ENCODE measurements around the gene CPLX3.

The CPLX3 gene

DNA sequence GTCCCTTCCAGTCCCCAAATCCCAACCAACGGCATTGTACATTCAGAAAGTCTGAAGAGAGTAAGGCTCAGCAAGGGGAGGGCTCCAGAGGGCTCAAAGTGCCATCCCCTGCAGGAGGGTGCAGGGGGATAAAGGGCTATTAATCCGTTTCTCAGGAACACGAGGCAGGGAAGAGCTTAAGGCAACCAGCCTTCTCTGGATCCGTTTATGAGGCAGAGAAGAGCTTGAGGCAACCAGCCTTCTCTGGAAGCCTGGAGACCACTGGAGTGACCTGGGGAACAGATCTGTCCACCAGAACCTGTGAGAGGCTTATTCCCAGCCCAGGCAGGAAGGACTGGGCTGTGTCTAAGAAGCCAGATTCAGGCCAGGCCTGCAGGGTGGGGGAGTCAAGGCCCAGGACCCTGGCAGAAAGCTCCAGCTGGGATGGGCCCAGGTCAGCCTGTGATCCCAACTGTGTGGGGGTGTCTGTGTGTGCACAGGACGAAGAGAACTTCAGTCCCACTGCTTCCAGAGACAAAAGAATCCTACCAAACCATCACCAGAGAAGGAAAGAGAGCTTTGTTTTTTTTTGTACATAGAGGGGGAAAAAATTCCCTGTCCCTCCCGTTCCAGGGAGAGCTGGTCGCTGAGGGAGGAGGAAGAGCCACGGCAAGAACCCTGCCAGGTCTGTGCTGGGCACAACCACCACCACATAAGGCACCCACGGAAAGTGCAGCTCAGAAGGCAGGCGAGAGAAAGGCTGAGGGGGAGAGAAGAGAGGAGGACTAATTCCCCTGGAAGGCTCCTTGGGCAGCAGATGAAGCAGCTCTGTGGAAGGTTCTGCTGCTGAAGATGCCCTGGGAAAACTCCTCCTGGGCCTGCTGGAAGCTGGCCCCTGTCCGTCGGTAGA, 18.1 kb downstream of the CPLX3 start:
- no peak for DNase-seq (ENCODE audit: low read depth)

DNA sequence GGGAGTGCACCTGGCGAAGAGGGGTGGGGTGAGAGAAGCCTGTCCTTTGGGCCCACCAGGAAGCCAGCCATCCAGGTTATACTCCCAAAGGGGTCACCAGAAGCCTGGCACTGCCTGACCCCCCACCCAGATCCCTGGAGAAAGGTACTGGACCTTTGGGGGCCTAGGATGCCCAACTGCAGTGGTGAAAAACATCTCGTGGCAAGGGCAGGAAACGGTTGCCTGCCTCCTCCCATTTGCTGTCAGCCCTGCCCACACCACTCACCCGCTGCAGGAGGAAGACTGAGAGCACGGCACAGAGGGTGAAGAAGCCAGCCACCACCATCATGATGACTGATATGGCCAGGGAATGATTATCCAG, 18.8 kb downstream of the CPLX3 start:
- no peak for DNase-seq (ENCODE audit: low read depth)

DNA sequence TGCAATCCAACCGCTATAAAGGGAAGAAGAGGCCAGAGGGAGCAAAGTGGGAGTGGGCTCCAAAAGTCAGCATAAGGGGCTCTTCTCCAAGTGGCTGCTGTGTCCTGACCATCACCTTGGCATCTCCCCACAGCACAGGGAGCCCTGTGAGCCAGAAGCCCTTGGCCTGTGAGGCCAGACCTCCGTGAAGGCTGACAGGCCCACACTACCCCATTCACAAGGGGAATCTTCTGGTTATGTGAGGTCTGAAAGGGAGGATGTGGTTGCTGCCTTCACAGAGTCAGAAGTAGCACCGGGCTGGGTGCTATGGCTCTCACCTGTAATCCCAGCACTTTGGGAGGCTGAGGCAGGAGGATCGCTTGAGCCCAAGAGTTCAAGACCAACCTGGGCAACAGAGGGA, 19.2 kb downstream of the CPLX3 start:
- DNase-seq (ENCODE audit: low read depth): no peak

DNA sequence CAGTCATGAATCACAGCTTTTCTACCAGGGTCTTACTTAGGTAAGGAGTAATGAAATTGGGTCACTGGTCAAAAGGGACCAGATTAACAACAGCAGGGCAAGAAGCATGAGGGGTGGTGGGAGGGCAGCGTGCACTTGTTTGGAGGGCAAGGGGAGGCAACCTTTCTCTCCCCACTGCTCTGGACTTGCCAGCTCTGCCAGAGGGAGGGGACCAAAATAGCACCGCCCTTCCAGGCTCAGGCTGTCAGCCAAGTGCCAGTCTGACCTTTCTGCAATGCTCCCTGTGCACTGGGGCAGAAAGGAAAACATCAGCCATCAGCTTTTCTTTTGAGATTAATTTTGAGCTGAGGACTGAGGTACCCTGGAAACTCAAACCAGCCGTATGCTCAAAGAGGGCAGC, 21.0 kb downstream of the CPLX3 start:
- no peak for DNase-seq (ENCODE audit: low read depth)

DNA sequence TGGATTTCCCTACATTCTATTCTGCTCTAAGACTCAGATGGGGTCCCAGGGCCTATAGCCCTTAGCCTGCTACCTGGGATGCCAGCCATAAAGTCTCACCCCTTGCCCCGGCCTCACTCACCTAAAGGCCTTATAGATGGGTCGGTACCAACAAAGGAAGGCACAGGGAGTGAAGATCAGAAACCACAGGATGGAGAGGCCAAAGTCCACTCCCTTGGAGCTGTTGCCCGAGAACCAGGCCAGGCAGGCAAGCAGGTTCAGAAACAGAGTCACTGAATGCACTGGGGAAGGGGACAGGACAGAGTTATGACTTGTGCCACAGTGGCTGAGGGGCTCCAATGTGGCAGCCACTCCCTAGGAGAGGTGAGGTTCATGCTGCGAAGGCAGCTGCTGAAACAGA, 24.0 kb downstream of the CPLX3 start:
- DNase-seq (ENCODE audit: low read depth): no peak

DNA sequence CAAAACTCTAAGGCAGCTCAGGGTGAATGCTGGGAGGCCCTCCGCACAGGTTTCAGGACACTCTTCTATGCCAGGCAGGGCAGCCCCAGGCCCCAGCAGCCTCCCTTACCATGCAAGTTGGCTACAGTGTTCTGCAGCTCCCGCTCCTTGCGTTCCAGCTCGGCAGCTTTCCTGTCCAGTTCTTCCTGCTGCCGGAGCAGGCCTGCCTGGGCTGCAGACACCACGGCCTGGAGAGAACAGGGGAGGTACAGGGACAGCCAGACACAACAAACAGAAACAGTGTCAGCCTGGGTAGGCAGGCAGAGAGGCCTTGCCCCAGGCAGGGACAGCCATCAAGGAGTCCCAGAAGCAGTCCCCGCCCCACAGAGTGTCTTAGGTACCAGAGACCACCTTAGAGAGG, 25.5 kb downstream of the CPLX3 start:
- no peak for DNase-seq (ENCODE audit: low read depth)

DNA sequence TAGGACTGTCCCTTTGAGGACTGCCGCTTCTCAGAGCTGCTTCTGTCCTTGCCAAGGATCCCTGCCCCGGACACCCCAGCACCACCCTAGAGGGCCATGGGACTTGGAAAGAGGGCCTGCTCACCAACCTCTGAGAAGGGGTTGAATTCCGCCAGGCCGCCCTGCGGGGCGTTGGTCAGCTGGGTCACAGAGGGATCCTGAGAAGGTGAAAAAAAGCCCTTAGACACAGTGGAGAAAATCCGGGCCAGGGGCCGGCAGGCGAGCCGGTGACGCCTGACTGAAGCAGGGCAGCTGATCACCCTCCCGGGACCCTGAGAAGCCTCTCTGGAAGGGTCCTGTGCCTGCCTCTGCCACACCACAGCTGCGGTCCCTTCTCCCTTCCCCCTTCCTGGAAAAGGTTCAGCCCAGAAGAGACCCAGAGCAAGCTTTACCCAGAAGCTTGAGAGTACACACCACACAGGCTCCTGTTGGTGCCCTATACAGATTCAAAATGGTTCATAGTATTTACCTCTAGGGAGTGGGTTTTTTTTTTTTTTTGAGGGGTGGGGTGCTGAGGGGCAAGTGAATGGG, 28.1 kb downstream of the CPLX3 start:
- no peak for DNase-seq (ENCODE audit: low read depth)

DNA sequence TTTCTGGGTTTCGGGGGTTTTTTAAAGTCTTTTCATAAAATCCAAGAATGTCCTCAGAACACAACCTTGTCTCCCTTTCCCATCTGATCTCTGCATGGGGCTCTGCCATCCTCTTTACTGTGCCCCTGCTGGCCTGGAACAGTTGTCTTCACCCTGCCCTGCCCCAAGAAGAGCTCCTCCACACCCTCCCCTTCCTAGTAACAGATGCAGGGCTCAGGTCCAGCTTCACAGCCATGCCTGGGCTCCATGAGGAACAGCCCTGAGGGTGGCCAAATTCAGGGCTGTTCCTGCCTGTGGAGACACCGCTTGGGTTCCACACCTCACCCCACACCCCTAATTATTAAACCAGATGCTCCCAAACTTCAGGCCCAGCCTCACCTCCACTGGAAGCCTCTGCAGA, 29.4 kb downstream of the CPLX3 start:
- no peak for DNase-seq (ENCODE audit: low read depth)

DNA sequence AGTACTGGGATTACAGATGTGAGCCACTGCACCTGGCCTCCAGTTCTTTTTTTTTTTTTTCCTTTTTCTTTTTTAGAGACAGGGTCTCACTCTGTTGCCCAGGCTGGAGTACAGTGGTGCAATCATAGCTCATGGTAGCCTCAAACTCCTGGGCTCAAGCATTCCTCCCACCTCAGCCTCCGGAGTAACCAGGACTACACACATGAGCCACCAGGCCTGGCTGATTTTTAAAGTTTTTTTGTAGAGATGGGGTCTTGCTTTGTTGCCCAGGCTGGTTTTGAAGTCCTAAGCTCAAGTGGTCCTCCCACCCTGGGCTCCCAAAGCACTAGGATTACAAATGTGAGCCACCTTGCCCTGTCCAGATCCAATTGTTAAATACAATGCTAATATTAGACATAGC, 30.1 kb downstream of the CPLX3 start:
- DNase-seq (ENCODE audit: low read depth): no peak

DNA sequence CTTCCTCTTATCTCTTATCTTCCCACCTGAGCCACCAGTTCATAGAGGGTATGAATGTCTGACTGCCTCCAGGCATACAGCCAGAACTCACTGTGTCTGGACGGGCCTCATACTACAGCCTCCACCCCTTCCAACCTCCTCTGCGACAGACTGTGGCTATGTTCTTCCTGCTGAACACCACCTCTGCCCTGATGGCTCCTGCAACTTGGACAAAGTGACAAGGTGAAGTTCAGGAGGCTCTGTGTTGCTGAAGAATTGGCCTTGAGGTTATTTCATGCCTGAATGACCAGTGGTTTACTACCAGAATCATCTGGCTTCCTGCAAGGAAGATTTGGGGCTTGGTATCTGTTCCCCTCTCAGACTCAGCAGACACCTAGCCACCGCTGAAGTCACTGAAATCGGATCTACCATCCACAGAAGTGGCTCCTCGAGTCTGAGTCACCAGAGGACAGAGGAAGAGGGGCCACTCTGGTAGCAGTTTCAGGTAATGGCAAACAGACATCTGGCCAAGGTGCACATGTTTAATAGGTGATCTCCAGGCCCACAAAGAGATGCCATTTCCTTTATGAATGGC, 30.7 kb downstream of the CPLX3 start:
- DNase-seq (ENCODE audit: low read depth): no peak

DNA sequence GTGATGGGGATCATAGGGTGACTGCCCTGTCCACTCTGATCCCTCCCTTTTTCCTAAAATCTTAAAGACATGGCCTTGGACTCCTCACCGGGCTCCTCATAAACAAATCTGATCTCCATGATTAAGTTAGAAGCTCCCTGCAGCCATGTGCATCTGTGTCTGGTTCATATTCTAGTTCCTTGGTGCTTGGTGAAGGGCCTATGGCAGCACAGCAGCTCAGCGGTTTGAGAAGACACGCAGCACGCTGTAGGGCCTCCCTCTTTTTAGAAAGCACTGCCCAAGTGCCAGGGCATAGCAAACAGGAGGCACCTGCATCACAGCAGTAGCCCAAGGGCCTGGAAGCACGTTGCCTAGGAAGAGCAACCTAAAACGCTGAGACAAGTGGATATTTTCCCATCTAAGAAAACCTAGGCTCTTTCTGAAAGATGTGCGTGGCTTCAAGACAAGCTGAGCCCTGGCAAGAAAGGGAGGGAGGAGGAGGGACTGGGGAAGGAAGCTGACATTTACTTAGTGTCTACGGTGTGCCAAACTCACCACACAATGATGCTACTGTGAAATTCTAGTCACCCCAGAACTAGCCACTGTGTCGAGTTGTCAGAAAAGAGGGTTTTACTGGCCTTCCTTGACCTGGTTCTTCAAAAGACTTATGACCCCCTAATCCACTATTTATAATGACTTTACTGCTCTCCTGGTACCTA, 31.4 kb downstream of the CPLX3 start:
- DNase-seq (ENCODE audit: low read depth): no peak

DNA sequence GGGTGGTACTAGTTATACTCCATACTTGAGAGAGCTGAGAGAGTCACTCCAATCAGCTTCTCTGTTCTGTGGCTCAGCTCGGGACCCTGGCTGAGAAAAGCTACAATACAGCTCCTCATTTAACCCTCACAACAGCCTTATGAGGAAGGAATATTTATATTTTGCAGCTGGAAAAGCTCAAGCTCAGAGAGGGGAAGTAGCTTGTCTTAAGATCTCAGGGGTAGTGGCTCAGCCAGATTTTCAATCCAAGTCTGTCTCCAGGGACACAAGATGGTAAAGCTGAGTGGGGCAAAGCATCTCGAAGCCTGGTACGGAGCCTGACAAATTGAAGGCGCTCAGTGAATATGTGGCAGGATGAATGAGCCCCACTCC, 31.9 kb downstream of the CPLX3 start:
- DNase-seq (ENCODE audit: low read depth): no peak

DNA sequence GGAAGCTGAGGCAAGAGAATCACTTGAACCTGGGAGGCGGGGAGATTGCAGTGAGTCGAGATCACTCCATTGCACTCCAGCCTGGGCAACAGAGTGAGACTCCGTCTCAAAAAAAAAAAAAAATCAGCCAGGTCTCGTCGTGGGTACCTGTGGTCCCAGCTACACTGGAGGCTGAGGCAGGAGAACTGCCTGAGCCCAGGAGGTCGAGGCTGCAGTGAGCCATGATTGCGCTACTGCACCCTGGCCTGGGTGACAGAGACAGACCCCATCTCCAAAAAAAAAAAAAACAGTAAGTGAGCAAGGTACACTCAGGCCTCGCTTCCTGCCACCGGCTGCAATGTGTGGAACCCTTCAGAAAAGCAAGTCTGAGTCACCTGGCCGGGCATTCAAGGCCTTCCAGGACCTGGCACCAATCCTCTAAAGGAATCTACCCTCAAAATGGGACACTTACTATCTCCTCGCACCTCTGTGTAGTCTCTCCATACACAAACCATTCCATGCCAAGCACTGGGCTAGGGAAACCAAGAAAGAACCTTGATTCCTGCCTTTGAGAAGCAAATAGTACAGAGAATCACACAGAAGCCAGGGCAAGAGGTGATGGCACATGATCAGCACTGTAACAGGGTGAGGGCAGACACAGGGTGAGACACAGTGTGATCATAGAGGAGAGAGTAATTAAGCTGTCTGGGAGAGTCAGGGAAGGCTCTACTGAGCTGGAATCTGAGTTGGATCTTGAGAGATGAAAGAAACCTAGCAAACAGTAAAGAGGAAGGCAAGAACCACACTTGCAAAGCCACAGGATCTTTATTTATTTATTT, 37.0 kb downstream of the CPLX3 start:
- no peak for DNase-seq (ENCODE audit: low read depth)

DNA sequence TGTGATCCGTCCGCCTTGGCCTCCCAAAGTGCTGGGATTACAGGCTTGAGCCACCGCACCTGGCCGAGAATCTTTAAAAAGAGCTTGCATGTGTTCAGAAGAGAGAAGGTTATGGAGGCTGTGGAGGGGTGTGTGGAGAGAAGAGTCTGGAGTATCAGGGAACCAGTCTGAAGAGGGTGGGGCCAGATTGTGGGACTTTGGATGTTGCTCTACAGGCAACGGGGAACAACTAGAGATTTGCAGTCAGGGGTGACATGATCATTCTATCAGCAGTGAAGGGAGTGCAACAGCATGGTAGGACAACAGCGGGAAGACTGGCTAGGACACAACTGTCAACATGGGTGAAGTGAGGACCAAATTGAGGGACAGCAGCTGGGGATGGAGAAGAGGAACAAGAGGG, 37.9 kb downstream of the CPLX3 start:
- no peak for DNase-seq (ENCODE audit: low read depth)

DNA sequence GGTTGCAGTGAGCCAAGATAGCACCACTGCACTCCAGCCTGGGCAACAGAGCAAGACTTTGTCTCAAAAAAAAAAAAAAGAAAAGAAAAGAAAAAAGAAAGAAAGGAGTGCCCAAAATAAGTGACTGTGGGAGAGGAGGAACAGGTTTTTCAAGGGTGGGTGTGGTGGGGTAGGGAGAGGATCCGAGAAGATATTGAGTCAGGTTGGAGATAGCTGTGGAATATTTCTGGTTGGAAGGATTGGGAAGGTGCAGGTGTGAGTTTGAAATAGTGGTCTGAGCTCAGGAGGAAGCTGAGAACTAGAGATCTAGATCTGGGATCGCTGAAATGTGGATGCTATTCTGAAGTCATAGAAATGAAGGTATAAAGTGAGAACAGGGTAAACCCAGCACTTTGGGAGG, 38.9 kb downstream of the CPLX3 start:
- DNase-seq (ENCODE audit: low read depth): no peak

DNA sequence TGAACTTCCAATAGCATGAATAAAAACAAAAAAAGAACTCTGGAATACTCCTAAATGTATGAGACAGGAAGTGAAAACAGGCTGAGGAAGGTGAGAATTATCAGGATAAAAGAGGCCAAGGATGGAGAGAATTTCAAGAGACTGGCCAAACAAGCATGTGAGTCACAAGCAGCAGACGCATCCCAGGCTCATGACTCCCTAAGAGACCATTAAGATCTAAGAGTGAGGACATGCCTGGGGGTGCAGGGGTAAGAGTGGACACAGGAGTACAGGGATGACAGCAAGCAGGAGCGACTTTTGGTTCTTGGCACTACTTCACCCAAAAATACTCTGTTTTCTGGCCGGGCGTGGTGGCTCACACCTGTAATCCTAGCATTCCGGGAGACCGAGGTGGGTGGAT, 39.7 kb downstream of the CPLX3 start:
- no peak for DNase-seq (ENCODE audit: low read depth)

DNA sequence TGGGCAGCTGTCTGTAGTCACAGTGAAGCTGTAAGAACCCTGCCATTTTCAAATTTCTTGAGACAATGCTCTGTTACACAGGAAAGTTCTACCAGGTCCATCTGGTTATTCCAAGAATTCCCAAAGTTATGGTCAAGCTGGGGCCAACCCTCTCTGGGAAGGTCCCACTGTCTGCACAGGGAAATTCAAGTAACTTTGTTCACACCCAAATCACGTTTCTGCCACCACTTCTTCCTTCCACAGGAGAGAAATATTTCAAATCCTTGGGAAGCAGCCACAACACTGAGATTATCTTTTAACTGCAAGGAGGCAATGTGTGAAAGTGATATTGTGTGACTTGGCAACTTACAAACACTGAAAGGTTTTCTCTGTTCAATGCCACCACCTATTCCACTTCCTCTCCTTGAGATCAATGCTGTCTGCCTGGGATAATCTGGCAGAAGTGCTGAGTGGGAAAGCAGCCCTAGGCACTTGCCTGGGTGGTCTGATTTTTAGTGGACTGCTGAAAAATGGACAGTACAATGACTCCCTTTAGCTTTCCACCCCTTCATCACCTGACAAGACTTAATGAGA, 41.1 kb downstream of the CPLX3 start:
- no peak for DNase-seq (ENCODE audit: low read depth)

DNA sequence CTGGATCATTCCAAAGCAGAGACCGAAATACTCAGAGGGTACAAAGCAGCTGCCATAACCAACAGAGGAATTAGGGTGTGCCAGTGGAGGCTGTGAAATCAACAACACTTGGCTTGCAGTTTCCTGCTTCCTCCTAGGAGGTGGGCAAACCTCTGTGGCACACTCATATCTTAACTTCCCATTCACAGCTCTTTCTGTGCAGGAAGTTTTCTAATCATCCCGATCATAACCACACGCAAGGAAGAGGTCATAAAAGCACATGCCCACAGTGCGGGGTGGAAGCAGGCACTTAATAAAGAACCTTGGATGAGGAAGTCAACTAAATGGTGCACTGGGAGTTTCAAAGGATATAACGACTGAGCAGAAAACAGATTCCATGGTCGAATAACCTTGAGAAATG, 41.6 kb downstream of the CPLX3 start:
- no peak for DNase-seq (ENCODE audit: low read depth)

DNA sequence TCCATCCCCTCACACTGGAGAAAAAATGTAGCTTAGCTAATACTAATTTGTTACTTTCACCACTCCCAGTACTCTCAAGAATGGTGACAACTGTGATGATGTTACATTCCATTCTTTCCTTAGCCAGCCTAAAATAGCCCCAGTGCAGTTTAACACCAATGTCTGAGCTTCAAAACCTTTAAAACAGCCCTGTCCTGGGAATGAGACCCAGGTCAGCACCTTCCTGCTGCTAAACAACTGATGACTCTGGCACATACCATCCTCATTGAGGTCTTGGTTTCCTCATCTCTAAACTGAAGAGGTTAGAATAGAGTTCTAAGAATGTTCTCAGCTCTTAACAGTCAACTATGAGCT, 42.9 kb downstream of the CPLX3 start:
- no peak for DNase-seq (ENCODE audit: low read depth)

DNA sequence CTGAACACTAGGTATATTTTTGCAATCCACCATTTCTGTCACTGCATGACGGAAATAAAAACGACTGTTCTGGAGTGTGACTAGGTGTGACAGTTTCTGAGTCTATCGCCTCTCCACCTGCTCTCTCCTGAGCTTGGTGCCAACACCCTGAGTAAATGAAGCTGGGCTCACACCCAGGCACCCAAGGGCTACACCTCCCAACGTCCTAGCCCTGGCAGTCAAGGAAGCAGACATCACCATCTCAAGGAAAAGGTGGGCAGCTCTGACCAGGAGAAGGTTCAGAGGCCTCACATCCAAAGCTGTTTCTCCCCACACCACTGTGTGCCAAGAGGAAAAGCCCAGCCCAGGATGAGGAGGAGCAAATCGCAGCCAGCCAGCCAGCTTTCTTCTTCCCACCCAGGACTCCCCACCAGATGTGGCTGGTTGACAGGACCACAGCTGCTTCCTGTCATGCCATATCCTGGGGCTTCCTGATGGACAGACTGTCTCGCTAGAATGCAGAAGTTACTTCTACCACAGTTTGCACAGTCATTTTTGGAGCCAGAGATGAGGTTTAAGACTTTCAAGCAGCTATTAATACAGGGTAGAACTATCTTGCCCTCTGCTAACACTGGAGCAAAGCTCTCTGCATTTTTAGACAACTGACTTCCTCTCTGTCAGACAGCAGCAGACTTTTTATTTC, 43.4 kb downstream of the CPLX3 start:
- no peak for DNase-seq (ENCODE audit: low read depth)

DNA sequence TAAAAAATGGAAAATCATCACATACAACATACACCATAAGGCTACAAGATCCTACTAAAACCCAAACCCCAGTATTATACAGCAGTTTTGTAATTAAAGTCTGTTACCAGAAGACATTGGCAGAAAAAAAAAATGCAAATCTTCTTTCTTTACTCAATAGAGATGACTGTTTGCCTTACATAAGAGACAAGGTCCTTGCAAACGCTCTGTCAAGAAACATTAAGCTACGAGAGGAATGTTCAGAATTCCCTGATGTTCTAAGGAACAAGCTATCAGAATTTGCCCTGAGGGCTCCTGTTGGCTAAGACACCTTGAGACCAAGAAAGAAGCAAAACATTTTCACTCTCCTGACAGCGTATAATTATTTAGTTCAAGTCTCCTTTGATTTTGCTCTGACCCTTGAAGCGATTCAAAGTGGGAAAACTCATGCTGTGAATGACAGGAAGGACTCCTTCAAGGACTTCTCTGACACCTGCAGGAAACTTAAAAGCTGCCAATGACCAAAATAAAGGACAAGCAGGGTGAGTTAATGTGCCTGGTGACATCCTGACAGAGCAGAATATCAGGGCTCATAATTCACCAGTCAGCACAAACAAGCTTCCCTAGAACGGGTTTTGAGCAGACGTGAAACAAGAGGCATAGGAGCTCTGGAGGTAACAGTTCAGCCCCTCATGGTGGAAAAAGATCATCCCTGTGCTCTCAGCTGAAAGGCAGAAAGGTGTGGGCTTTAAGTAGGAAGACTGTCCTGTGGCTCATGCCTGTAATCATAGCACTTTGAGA, 44.2 kb downstream of the CPLX3 start:
- no peak for DNase-seq (ENCODE audit: low read depth)
